Transverse colon (tissue), 4 donors: ENCODE measurements around the gene PTHLH. TPM values are rescaled to one million over a fixed set of nuclear protein-coding genes. Genes with fewer than 3 reads are reported as not detected.

ENCODE experiments used
- DNase-seq: peaks from one replicate; pipeline ENCODE4 v3.0.0-alpha.2; 2019
- H3K27ac ChIP-seq, 4 donors: fragments of 200-600 bp; sonication (generic); 2 replicates each; pipeline ENCODE4 v1.5.1; 2016 to 2018; ENCODE audit warnings: inconsistent platforms in 4 of 4
- H3K27me3 ChIP-seq: fragments of 200-600 bp; sonication (generic); 2 replicates; pipeline ENCODE4 v1.5.1; 2017; ENCODE audit warnings: inconsistent platforms
- H3K36me3 ChIP-seq, 4 donors: fragments of 200-600 bp; sonication (generic); 2 replicates each; pipeline ENCODE4 v1.5.1; 2017 to 2019; ENCODE audit warnings: inconsistent platforms in 4 of 4
- H3K4me1 ChIP-seq, 4 donors: fragments of 200-600 bp; sonication (generic); 2 replicates each; pipeline ENCODE4 v1.5.1; 2017 to 2020; ENCODE audit warnings: inconsistent platforms in 4 of 4
- H3K4me3 ChIP-seq, 4 donors: fragments of 200-600 bp; sonication (generic); 1 replicate in 1 of 4; 2 replicates in 3 of 4; pipeline versions ENCODE4 v1.5.1 to v1.6.1; 2017 to 2019; ENCODE audit warnings: inconsistent platforms in 4 of 4
- H3K9me3 ChIP-seq, 2 donors: fragments of 200-600 bp; sonication (generic); 2 replicates each; pipeline ENCODE4 v1.5.1; 2017 to 2019; ENCODE audit warnings: inconsistent platforms in 2 of 2
- CTCF ChIP-seq, 5 experiments: fragments of 200-600 bp in 3 of 5; fragments of 450-650 bp in 2 of 5; sonication (generic) in 3 of 5; IDR thresholded peaks; 1 replicate in 2 of 5; 2 replicates in 3 of 5; pipeline ENCODE4 v1.5.1; 2016 to 2017; ENCODE audit warnings: antibody characterized with exemption in 5 of 5, inconsistent platforms in 3 of 5, mild to moderate bottlenecking in 2 of 5, moderate library complexity in 1 of 5
- EP300 ChIP-seq: sonication (generic); formaldehyde crosslinking; IDR thresholded peaks from one replicate; pipeline ENCODE4 v1.6.1; 2017; ENCODE audit warnings: antibody characterized with exemption, low read depth
- POLR2A ChIP-seq: fragments of 450-650 bp; IDR thresholded peaks from one replicate; pipeline ENCODE4 v1.6.1; 2016; ENCODE audit warnings: antibody characterized with exemption, mild to moderate bottlenecking, moderate library complexity
- POLR2AphosphoS5 ChIP-seq, 3 donors: sonication (generic); formaldehyde crosslinking; IDR thresholded peaks; one replicate each; pipeline ENCODE4 v1.6.1; 2016; ENCODE audit warnings: antibody characterized with exemption in 3 of 3
- WGBS, 2 donors: methylation state at CpG; one replicate each; pipeline ENCODE4 v1.1.5; 2018; ENCODE audit warnings: low coverage in 1 of 2; 5-methylcytosine and 5-hydroxymethylcytosine counted together
- in situ Hi-C, 4 donors: fragments of 200-750 bp; cut with MboI; loops; one replicate each; pipeline versions ENCODE4 v1.15.0 to v1.15.1; 2017; ENCODE audit warnings: low sequenced_read_pairs in 3 of 4, low pct_ligation_motif_present in 1 of 4, low pct_unique_long_range_greater_than_20kb in 1 of 4
- intact Hi-C: fragments of 100-400 bp; cut with DNase I; formaldehyde crosslinking; loops from one replicate; pipeline ENCODE4 v1.15.1; 2023; ENCODE audit warnings: low total_unique reads
- total RNA-seq, 4 donors: library from RNA; depleted of rRNA; stranded (reverse); fragments of >200 nt; gene quantifications; one replicate each; pipeline ENCODE4 v1.1.0, GENCODE V29; 2016

Gene PTHLH
- total RNA-seq, 4 donors from 2014 or later: 0.68 to 0.79 TPM; not detected in 2

GRCh38 chr12:27999970-28000369, 27.4 kb upstream of the PTHLH start:
- intact Hi-C loops: no loop called here
- DNase-seq: no peak
- Histone ChIP-seq H3K27ac (no peak overlapping the region), H3K9me3 (no peaks in the 10 kb centered on the region), H3K4me3 (no peak overlapping the region), H3K36me3 (no peaks in the 10 kb centered on the region), H3K27me3 (no peaks in the 10 kb centered on the region), H3K4me1 (no peaks in the 10 kb centered on the region)
- TF ChIP-seq POLR2A (no peak), CTCF (IDR thresholded peaks at IDR 0.05) (no peak), POLR2AphosphoS5 (IDR thresholded peaks at IDR 0.05) (no peak), EP300 (no peak)
- in situ Hi-C loops: no loop called here
- WGBS, 2 donors: 93 to 95% methylated on average over 4 of the region's 4 CpGs

GRCh38 chr12:27999521-27999920, 27.0 kb upstream of the PTHLH start:
- no peak for DNase-seq
- Histone ChIP-seq H3K4me1 (no peaks in the 10 kb centered on the region), H3K36me3 (no peaks in the 10 kb centered on the region), H3K27ac (no peak overlapping the region), H3K4me3 (no peak overlapping the region), H3K27me3 (no peaks in the 10 kb centered on the region), H3K9me3 (no peaks in the 10 kb centered on the region)
- in situ Hi-C loops (no loop called here), intact Hi-C loops (no loop called here)
- TF ChIP-seq POLR2A (no peak), EP300 (no peak), CTCF (IDR thresholded peaks at IDR 0.05) (no peak), POLR2AphosphoS5 (IDR thresholded peaks at IDR 0.05) (no peak)
- WGBS, 2 donors: 79 to 83% methylated on average over 2 of the region's 2 CpGs

- Histone ChIP-seq H3K9me3 (no peaks in the 10 kb centered on the region), H3K27ac (no peak overlapping the region), H3K27me3 (no peaks in the 10 kb centered on the region), H3K4me3 (no peak overlapping the region), H3K4me1 (no peaks in the 10 kb centered on the region), H3K36me3 (no peaks in the 10 kb centered on the region)
- intact Hi-C loops: no loop called here
- TF ChIP-seq EP300 (no peak), POLR2A (no peak), POLR2AphosphoS5 (IDR thresholded peaks at IDR 0.05) (no peak), CTCF (IDR thresholded peaks at IDR 0.05) (no peak)
- in situ Hi-C loops: no loop called here
- no peak for DNase-seq
Observed at GRCh38 chr12:27998658-27999057, 26.1 kb upstream of the PTHLH start.

GRCh38 chr12:27998170-27998569, 25.6 kb upstream of the PTHLH start:
- H3K9me3 ChIP-seq: no peaks in the 10 kb centered on the region
- H3K4me1 ChIP-seq: no peaks in the 10 kb centered on the region
- H3K27me3 ChIP-seq: no peaks in the 10 kb centered on the region
- TF ChIP-seq CTCF (IDR thresholded peaks at IDR 0.05) (no peak), POLR2AphosphoS5 (IDR thresholded peaks at IDR 0.05) (no peak), EP300 (no peak), POLR2A (no peak)
- intact Hi-C loops: no loop called here
- no peak overlapping the region for H3K27ac ChIP-seq
- H3K4me3 ChIP-seq: no peak overlapping the region
- H3K36me3 ChIP-seq: no peaks in the 10 kb centered on the region
- WGBS, 2 donors: 74% methylated on average over 2 of the region's 2 CpGs; no CpG with 5 or more reads in 1 of the 2 donors
- in situ Hi-C loops: no loop called here
- no peak for DNase-seq
